ENCODE data around the gene KCNK5.

The KCNK5 gene

DNA sequence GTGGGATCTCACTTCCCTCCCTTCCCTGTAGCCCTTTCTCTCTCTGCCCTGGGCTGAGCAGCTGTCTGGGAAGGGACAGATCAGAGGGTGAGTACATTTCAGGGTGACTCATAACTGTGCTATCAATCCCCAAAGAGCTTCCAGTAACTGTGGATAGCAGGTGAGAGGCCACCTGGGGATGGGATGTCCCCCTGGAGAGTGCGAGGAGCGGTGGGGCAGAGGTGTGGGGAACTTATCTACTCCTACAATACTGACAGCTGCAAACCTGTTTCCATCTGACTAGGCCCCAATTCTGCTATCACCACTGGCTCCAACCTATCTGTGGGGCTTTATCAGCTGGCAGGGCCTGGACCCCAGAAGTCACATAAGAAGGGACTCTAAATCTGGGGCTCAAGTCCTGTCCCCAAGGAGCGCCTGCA lies 32.6 kb downstream of the KCNK5 start:
- DNase-seq = no peak

DNA sequence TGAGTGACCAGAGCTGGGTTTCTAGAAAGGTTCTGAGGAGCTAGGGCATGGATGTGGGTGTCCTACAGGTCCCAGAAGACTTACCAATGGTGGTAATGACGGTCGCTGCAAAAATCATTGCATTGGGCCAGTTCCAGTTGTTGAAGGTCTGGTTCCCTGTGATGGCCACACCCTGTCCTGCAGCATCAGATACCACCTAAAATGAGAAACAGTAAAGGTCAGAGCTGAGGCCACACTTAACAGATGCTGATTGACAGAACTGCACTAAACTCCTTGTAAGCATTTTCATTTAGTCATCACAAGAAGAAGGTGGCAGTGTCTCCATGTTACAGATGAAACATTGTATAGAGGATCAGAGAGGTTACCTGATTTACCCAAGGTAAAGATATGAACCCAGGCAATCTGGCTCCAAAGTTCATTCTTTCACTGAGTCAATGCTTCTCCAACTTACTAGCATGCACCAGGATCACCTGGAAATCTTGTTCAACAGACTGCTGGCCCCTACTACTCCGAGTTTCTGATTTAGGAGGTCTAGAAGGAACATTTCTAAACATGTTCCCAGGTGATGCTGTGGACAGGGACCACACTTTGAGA lies 33.4 kb downstream of the KCNK5 start:
- no peak for DNase-seq

DNA sequence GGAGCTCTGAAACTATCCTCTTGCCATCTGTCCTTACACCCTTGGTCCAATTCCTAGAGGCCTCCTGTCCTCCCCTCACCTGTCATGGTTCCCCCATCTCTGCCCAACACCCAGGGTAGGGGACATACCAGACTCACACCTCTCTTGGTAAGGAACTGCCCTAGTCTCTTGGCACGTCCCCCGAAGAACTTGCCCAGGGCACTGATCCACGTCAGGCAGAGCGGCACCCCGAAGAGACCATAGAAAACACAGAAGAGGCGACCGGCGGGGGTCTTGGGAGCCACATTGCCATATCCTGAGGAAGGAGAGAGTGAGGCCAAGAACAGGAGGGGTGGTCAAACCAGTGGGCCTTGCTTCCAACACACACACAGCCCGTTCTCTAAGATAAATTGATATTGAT lies 34.8 kb downstream of the KCNK5 start:
- DNase-seq = no peak

DNA sequence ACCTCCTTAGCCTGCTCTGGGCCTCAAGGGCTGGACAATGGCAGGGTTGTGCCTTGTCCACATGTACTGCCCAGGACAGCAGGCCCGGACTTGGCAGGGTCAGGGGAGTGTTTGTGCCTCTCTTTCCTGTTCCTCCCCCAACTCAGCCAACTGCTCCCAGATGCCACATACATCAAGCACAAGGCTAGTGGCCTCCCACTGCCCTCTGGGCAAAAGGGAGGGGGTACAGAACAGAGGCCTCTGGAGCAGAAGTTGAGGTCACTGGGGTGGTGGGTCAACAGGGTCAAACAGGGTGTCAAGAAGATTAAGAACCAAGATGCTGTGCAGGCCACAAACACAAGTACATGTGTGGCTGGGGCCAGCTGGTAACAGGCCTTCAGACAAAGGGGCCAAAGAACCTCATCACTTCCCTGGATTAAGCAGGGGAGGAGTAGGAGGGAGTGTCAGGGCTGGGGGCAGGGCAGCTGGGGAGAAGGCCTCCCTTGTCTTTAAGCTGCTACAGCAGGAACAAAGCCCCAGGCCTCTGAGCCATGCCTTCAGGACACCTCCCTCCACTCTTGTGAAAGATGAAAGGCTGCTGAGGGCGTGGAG lies 36.0 kb downstream of the KCNK5 start:
- DNase-seq = no peak

DNA sequence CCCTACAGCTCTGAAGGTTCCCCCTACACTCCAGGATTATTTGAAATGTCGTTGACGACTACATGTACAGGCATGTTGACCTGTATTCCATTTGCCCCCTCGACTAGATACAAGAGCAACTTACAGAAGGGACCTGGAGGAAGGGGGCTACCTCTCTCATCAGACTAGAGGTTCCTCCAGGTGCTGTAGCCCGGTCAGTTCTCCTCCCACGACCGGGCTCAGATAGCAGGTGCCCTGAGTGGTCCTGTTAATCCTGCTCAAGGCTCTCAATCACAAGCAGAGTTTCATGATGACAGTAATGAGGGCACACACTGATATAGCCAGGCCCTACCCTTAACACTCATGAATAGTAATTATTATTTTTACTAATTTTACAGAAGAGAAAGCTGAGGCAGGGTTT lies 36.5 kb downstream of the KCNK5 start:
- no peak for DNase-seq

DNA sequence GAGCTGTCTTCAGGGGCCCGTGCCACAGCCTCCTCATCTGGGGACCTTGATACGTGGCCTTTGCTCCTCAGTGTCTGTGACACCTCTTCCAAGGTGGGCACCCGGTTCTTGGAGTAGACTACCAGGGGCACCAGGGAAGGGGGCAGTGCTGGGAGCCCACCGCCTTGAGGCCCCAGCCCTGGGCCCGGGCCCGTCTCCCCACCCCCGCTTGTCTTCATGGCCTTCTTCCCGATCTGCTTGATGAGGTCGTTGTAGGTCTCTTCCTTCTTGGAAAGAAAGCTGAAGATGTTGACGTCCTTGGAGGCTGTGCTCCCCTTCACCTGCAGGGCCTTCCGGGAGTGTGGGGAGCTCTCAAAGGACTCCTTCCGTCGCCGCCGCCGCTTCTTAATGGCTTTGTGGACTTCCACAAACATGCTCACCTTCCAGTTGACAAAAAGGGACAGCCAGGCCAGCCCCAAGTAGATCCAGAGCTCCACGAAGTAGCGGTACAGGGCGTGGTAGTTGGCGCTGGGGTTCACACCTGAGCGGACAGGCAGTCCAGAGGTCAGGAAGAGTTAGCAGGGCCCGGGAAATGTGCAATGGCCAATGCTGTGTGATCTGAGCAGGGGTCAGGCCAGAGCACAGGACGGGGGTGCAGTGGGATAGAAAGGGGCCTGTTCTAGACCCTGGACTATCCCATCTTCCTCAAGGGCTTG lies 37.9 kb downstream of the KCNK5 start:
- DNase-seq = no peak

DNA sequence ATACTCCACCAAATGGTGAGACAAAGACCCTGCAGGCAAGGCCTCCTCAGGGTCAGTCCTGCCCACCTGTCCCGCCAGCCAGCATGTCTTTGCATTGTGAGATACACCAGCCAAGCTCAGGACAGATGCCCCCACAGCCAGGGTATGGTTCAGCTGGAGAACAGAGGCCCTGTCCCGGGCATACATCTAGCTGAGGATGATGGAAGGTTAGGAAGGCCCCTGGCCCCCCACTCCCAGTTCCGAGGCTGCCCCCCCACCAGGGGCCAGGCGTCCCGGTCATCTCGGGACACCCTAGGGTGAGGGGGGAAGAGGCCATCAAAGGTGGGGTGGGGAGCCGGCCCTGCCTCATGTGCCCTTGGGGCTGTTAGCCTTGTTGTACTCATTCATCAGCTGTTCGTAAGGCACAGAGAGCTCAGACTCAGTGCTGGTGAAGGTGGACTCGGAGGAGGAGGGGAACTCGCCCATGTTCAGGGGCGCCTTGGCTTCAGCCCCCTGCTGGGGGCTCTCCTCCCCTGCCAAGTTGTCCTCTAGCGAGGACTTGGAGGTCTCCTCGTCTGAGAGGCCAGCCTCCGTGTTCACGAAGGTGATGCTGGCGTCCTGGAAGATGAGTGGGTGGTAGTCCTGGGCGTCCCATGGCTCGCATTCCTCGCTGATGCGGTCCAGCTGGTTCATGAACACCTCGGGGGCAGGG lies 38.6 kb downstream of the KCNK5 start:
- DNase-seq = no peak

DNA sequence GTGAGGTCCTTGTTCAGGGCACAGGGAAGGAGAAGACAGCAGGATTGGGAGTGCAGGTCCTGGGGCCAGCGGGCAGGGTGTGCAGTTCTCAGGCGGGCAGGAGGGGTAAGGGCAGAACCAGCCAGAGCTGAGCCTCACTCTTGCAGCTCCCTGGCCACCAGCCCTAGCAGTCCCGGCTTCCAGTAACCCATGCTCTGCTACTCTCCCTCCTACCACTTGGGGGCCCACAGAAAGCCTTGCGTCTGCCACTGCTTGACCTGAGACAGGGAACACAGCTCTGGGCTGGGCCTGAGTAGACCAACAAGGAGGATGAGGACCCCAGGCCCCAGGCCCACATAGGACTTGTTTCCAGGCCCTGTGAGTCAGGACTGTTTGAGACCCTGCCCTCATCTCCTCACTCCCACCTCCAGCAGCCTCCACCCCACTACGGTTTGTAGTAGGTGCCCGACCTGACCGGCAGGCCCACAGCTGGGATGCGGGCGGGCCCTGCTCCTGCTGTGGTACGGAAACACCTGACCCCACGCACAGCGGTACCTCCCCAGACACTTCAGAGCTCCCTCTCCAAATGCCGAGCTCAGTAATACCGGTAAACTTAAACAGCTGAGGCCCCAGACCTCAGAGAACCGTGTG lies 39.2 kb downstream of the KCNK5 start:
- DNase-seq = no peak

DNA sequence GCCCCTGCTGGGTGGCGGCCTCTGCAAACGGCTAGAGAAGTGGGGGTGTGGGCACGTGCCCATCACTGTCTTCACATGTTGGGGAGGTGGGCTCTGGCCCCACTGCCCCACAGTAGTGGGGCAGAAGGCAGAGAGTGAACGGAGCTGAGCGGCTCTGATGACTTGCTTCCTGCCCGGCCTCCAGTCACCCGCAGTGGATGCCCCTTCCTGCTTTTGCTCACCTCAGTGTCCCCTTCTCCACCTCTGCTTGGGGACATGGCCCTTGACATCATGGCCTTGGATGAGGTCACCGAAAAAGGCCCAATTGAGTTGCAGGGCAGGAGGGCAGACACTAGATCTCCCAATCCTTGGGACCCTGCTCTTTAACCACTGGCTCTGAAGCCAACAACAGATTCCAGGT lies 40.1 kb downstream of the KCNK5 start:
- no peak for DNase-seq

DNA sequence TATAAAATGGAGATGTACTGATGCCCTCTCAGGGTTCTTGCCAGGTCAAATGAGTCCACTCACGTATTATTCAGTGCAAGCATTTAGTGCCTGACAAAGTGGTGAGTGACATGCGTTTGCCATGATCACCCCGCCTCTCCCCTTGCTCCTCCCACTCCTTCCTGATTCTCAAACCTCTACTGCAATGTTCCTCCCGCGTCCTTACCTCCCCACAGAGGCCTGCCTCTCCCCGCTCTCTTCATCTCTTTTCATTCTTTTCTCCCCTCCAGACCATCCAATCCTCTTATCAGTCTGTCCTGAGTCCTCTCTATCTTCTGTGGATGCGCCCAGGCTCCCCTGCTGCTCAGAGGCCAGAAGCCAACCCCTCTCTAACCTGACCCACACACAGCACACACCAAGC lies 40.7 kb downstream of the KCNK5 start:
- DNase-seq = no peak

DNA sequence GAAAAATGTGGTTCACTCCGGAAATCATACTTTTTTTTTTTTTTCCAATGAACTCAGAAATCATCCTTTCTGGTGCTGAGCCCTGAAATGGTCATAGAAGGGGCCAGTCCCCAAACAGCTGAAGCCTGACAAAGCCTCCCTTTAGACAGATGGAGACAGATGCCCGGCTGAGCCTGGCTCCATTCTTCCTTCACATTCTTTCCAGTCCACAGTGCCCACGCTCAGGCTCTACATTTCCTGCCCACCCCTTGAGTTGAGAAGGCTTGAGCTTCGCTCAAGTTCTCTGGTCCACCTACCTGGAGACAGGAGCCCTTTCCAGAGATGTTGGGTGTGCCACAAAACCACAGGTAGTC lies 41.2 kb downstream of the KCNK5 start:
- DNase-seq = no peak

DNA sequence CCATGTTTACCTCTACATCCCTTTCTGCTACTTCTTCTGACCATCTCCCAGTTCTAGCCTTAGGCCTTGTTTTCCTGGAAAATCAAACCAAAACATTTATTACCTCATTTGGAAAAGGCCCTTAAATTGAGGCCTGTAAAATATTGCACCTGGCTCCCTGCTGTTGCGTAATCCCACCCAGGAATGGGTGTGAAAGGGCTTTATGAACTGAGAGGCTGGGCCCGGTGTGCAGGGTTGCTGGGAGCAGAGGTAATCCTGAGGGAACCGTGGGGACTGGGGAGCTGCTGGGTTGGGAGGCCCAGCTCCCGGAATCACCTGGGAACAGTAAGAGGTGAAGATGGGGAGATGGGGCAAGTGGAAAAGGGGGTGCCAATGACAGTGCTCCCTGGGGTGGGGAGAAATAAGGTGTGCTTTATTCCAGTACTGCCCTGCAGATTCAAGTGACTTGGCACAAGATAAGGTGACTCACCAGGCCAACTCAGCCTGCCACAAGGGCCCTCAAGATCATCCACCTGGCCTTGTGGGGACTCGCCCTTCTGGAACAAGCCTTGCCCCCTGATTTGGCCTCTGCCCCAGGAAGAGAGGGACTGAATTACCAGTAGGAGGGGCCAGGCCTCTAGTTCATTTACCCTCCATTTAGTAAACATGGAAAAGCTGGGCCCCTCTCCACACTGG lies 44.2 kb downstream of the KCNK5 start:
- no peak for DNase-seq

DNA sequence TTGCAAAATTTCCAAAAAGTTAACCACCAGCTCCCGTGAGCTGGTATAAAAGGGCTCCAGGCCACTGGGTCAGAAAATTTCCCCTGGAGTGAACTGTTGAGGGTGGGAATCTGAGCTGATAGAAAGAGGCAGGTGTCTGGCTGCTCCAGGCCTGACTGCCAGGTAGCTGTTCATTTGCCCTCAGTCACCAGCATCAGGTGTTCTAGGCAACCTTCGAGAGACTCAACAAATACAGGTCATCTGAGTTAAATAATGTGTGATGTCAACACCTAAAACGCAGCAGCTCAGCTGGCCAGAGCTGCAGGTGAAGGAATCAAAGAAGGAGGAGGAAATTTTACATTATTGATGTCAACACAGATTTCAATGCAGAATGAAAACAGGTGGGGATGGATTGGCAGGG lies 46.7 kb downstream of the KCNK5 start:
- DNase-seq = no peak

DNA sequence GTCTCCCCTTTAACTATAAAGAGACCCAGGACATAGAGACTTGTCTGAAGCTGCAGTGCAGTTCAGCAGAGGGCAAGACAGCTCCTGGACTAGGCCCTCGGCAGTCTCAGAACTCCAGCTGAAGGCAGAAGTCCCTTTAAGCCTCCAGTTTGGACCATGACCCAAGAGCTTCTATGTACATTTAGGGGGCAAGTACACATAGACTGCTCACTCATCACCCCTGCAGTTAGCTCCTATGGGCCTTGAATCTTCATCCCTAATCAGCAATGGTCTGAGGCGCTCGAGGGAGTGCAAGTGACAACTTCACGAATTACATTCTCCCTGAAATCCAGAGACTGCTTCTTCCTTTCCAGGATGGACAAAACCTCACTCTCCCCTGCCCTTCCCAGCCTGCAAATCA lies 47.4 kb downstream of the KCNK5 start:
- DNase-seq = no peak

DNA sequence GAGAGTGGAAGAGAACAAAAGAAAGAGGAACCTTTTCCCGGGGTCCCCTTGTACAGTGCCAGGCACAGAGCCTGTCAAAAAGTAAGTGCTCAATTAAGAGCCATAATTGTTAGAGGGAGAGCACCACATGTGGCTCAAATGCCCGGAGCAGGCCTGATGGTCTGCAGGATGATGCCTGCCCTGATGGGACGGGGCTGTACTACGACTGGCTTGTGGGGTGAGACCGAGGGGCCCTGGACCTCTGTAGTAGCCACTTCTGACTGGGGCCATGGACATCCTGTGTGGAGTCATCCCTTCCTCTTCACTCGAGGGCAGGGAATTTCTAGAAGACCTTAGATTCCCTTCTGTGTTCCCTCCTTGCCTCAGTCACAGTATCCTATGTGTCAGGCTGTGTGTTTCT lies 47.9 kb downstream of the KCNK5 start:
- DNase-seq = no peak

DNA sequence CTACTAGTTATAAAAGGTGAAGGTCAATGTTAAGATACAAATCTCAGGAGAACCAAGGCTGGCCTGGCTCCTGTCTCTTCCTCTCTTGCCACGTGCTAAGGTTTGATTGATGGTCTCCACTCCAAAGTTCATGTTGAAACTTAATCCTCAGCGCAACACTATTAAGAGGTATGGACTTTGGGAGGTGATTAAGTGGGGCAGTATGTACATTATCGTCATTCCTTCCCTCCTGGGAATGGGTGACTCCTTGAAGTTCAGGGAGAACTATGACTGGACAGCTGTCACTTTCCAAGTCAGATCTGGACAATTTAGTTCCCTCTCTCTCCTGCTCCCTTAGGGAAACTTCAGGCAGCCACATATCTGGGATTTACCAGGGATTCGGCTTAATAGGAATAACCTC lies 50.5 kb downstream of the KCNK5 start:
- DNase-seq = no peak

DNA sequence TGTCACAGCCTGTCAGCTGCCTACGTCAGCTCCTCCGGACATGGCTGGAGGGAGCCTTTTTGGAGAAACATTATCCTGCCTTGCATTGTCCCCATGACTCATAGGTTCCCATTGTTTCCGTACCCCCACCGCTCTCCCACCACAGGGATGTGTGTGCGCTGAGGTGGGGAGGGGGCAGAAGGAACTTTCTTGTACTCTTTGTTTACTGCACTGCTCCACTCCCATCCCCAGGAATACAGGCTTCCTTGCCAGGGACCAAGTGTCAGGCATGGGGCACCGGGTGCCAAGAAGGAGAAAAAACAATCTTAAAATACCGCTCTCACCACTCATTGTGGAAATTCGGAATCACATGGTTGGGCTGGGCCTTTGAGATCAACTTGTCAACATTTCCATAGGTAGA lies 51.0 kb downstream of the KCNK5 start:
- no peak for DNase-seq

DNA sequence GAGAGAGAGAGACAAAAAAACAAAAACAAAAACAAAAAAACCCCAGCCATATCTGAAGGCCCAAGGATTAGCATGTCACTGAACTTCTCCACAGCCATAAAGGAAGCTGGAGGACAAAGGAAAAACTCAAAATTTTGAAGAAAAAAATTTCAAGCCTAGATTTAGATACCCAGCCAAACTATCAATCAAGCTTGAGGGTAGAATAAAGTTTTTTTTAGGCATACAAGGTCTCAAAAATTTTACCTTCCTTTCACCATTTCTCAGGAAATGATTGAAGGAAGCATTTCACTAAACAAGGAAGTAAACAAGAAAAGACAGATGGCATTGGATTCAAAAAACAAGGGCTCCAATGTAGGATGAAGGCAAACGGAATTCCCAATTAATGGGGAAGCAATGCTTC lies 52.1 kb downstream of the KCNK5 start:
- DNase-seq = no peak

DNA sequence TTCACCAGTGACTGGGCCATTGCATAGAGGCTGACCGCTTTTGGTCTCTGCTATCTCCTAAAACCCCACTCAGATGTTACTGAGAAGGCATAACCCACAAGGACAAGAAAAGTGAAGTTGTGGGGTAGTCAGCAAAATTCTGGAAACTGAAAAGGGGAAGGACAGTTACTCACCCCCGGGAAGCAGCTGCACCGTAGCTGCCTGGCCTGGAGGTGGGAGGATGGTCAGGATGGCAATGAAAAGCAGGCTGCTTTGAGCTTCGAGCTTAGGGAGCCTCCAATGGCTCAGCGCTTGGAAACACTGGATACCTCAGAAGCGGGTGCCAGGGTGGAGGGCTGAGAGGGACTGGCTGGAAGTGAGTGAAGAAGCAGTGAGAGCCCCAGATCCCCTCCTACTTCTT lies 56.0 kb downstream of the KCNK5 start:
- DNase-seq = no peak

DNA sequence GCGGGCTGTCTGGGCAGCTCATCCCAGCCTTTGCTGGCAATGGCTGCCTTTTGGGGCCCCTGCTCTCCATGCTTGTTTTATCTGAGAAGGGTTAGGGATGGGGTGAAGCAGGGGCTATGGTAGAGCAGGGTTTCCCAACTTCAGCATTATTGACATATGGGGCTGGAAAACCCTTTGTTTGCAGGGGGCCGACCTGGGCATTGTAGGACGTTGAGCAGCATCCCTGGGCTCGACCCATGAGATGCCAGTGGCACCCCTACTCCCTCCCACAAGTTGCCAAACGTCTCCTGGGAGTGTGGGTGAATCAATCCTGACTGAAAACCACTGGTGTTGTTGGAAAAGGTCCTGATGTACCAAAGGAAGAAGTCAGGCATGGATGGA lies 56.9 kb downstream of the KCNK5 start:
- no peak for DNase-seq

DNA sequence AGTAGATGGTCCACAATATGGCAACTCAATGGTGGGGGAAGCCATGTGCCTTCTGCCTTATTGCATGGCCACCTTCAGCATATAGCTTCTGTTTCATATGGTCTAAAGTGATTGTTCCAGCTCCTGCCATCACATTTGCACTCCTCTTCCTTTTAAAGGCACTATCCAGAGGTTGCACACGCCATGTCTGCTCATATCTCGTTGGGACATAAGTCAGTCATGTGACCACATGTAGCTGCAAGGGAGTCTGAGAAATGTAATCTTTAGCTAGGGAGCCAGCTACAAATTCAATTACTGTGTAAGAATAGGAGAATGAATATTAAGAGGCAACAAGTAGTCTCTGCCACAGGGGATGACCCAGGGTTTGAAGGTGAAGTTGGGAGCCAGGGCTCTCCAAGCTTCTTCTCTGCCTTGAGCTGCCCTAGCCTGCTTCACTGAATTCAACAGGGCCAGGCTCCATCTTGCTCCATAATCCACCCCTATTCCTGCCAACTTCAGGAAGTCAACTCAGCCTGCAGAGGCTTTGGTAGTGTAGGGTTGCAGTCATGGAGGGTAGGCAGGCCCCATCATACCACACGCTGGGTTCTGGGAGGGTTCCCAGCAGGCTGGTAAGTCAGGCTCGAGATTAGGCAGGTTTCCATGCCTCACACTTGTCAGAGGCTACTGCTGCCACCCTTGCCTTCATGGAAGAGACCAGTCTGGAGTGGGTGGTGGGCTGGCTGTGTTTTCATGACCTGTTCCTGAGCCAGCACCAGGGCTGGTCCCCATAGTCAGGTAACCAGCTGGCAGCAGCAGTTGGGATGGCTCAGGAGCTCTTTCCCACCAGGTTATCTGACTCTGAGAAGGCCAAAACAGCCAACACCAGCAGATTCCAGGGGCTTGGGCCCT lies 57.5 kb downstream of the KCNK5 start:
- no peak for DNase-seq

DNA sequence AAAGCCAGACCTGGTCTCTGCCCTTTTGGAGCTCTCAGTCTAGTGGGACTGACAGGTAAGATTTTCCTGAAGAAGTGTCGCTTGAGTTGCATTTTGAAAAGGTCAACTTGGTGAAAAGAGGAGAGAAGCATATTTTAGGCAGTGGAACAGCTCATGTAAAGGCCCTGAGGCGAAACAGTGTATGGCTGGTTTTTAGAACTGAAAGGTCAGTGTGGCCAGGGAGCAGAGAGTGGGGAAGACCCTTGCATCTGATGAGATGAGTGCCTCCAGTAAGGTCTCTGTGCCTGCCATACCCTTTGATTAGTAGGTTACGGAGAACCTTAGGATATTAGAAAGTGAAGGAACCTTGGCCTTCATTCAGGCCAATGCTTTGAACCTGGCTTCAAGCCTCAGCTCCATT lies 58.4 kb downstream of the KCNK5 start:
- DNase-seq = no peak

All from activated CD4-positive, CD25-positive, alpha-beta regulatory T cell (primary cell).